Endothelial cell of umbilical vein (primary cell): ENCODE results near the gene NDUFA7. TPM values are rescaled to one million over a fixed set of nuclear protein-coding genes. Genes with fewer than 3 reads are reported as not detected.

ENCODE experiments used
- BruUV-seq: library from RNA; stranded (reverse); fragments of 400-500 nt; replicated peaks from 2 replicates; lab custom pipeline; 2021; lab: Mats Ljungman, UMichigan
- CTCF ChIA-PET: fragments of 300-600, 350-600 bp; sonication (Branson Sonifier 250); formaldehyde crosslinking; loops from one replicate; lab custom pipeline; 2021; ENCODE audit warnings: antibody characterized with exemption, inconsistent platforms; lab: Charles Lee
- POLR2A ChIA-PET: fragments of 300-600, 350-600 bp; sonication (Branson Sonifier 250); formaldehyde crosslinking; loops from one replicate; lab custom pipeline; 2021; ENCODE audit warnings: antibody characterized with exemption, inconsistent platforms; lab: Charles Lee
- DNase-seq: peaks from one replicate; pipeline ENCODE4 v3.0.0-alpha.2; 2011; ENCODE audit warnings: low read depth, low spot score
- FAIRE-seq: peaks from 2 replicates; lab custom pipeline; 2011; peaks lifted over from hg19 to GRCh38; lab: Jason Lieb, UNC
- H2AFZ ChIP-seq: 2 replicates; pipeline ENCODE4 v1.6.0; 2012; ENCODE audit warnings: low read depth, low read length, control low read depth, inconsistent platforms
- H3K27ac ChIP-seq: 2 replicates; pipeline ENCODE4 v1.5.1; 2011; ENCODE audit warnings: low read depth, mild to moderate bottlenecking, control low read depth, low read length, moderate library complexity; ENCODE audit not compliant: insufficient read depth
- H3K27me3 ChIP-seq, 2 experiments: 2 replicates each; pipeline versions ENCODE4 v1.6.0 to v1.6.1; 2011; ENCODE audit warnings: low read length in 2 of 2, mixed read lengths in 1 of 2; ENCODE audit not compliant: control insufficient read depth in 2 of 2, insufficient read depth in 2 of 2
- H3K36me3 ChIP-seq, 2 experiments: 2 replicates in 1 of 2; 3 replicates in 1 of 2; pipeline ENCODE4 v1.5.1; 2011; ENCODE audit warnings: low read length in 2 of 2, mild to moderate bottlenecking in 1 of 2, moderate library complexity in 1 of 2; ENCODE audit not compliant: control insufficient read depth in 2 of 2, insufficient read depth in 2 of 2; ENCODE audit errors: extremely low read depth in 1 of 2
- H3K4me1 ChIP-seq: 3 replicates; pipeline ENCODE4 v1.5.1; 2011; ENCODE audit warnings: mild to moderate bottlenecking, low read length; ENCODE audit not compliant: control insufficient read depth, insufficient read depth; ENCODE audit errors: extremely low read depth
- H3K4me2 ChIP-seq: 2 replicates; pipeline ENCODE4 v1.6.1; 2011; ENCODE audit warnings: low read length, control low read depth, mixed read lengths; ENCODE audit not compliant: insufficient read depth
- H3K4me3 ChIP-seq, 3 experiments: fragments of 200-600 bp in 1 of 3; sonication (generic), shearing (Covaris generic) in 1 of 3; replicated peaks in 1 of 3; 2 replicates each; pipeline ENCODE4 v1.5.1; 2011 to 2016; ENCODE audit warnings: control low read depth in 3 of 3, low read length in 3 of 3, mild to moderate bottlenecking in 2 of 3, inconsistent platforms in 1 of 3, low read depth in 1 of 3, moderate library complexity in 1 of 3; ENCODE audit not compliant: insufficient read depth in 1 of 3
- H3K79me2 ChIP-seq: 2 replicates; pipeline ENCODE4 v1.6.0; 2012; ENCODE audit warnings: low read length, inconsistent platforms; ENCODE audit not compliant: control insufficient read depth, insufficient read depth
- H3K9ac ChIP-seq: replicated peaks from 2 replicates; pipeline ENCODE3; 2011; ENCODE audit warnings: low read length, control low read depth; ENCODE audit not compliant: insufficient read depth; ENCODE audit errors: extremely low read depth
- H3K9me1 ChIP-seq: replicated peaks from 3 replicates; pipeline ENCODE4 v1.6.0; 2011; ENCODE audit warnings: mild to moderate bottlenecking, low read length; ENCODE audit not compliant: control insufficient read depth, insufficient read depth; ENCODE audit errors: extremely low read depth
- H3K9me3 ChIP-seq: replicated peaks from 2 replicates; pipeline ENCODE4 v1.5.1; 2012; ENCODE audit warnings: low read length, inconsistent platforms; ENCODE audit not compliant: control insufficient read depth, insufficient read depth
- H4K20me1 ChIP-seq: replicated peaks from 2 replicates; pipeline ENCODE3; 2011; ENCODE audit warnings: mild to moderate bottlenecking, low read length; ENCODE audit not compliant: control insufficient read depth, insufficient read depth; ENCODE audit errors: extremely low read depth
- EZH2 ChIP-seq: IDR thresholded peaks from 2 replicates; pipeline ENCODE4 v1.6.1; 2012; ENCODE audit warnings: borderline replicate concordance, low read depth, mild to moderate bottlenecking, moderate library complexity, low read length, inconsistent platforms; ENCODE audit not compliant: severe bottlenecking
- MYC ChIP-seq: IDR thresholded peaks from one replicate; pipeline ENCODE4 v1.6.1; 2011; ENCODE audit warnings: mild to moderate bottlenecking, low read depth, low read length
- POLR2A ChIP-seq: IDR thresholded peaks from 2 replicates; pipeline ENCODE4 v1.6.1; 2012; ENCODE audit warnings: low read depth, mild to moderate bottlenecking, control low read depth, low read length
- POLR2AphosphoS5 ChIP-seq: IDR thresholded peaks from 2 replicates; pipeline ENCODE4 v1.6.1; 2012; ENCODE audit warnings: low read depth, mild to moderate bottlenecking, control low read depth, low read length, moderate library complexity; ENCODE audit not compliant: insufficient read depth
- dilution Hi-C: fragments of 300-500 bp; cut with MboI; formaldehyde crosslinking; loops from one replicate; pipeline ENCODE4 v1.15.0; 2019; ENCODE audit warnings: low sequenced_read_pairs; ENCODE audit not compliant: extremely low pct_ligation_motif_present
- intact Hi-C: fragments of 100-400 bp; cut with micrococcal nuclease; formaldehyde crosslinking; loops from one replicate; pipeline ENCODE4 v1.10.0; 2022
- polyA plus RNA-seq, 4 experiments: library from polyadenylated mRNA; depleted of rRNA in 3 of 4; stranded (reverse) in 3 of 4; unstranded in 1 of 4; fragments of >200 nt; gene quantifications; 2 replicates each; pipeline versions ENCODE4 v1.2.1 to v1.2.3, GENCODE V29; 2011 to 2012; ENCODE audit warnings: missing spikeins in 1 of 4
- total RNA-seq: library from RNA; stranded (reverse); gene quantifications from 2 replicates; pipeline ENCODE4 v1.2.3, GENCODE V29; 2021
- TF ChIP-seq, protein P1 (sequence below), 2 donors: IDR thresholded peaks; 1 replicate in 1 of 2; 2 replicates in 1 of 2; pipeline ENCODE4 v1.5.1; 2011; ENCODE audit warnings: low read length in 2 of 2, mild to moderate bottlenecking in 2 of 2, moderate library complexity in 2 of 2, control low read depth in 1 of 2, inconsistent platforms in 1 of 2, low read depth in 1 of 2; ENCODE audit not compliant: insufficient read depth in 1 of 2; ENCODE audit errors: extremely low read depth in 1 of 2
- TF ChIP-seq, protein P2 (sequence below): IDR thresholded peaks from 2 replicates; pipeline ENCODE4 v1.6.1; 2011; ENCODE audit not compliant: insufficient read depth, insufficient read length

NDUFA7 gene
- total and polyA plus RNA-seq, 2 donors (not counting 3 experiments of a cell fraction or from before 2014, with no cell fraction given) = 60.2 to 169 TPM

DNA sequence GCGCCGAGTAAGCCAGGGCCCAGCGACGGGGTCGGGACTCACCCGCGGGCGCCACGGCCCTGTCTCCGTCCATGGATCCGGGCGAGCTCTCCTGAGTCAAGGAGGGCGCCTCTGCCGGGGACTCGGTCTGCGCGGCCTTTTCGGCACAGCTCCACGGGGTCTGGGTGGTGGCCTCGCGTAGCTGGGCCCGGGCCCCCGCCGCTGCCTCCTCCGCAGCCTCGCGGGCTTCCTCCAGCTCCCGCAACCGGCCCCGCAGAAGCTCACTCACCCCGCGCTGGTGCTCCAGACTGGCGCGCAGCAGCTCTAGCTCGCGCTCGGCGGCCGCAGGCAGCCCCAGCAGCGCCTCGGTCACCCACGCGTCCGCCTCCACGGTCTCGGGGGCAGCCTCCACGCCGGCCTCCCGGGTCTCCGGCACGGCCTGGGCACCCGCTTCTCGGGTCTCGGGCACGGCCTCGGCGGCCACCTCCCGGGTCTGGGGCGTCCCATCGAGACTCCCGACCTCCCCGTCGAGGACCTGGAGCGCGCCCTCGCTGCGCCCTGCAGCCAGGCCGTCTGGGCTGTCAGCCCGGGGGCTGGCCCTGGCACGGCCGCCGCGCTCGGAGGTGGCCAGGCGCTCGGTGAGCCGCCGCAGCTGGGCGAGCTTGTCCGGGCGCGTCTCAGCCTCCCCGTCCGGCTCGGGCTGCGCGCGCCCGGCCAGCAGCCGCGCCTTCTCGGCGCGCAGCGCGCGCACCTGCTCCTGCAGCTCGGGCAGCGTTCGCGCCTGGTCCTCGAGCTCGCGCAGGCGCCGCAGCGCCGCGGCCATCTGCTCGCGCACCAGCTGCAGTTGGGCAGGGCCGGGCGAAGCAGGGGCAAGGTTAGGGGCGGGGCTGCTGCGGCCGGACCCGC, 13.5 kb upstream of the NDUFA7 start:
- Histone ChIP-seq H2AFZ (peak overlapping the region; percentile 58), H3K9ac (no peak overlapping the region), H3K4me1 (peaks cover 5% of the 10 kb centered on the region), H3K4me3 (peak overlapping the region in 1 of 3 experiments; percentile 45), H3K4me2 (peak overlapping the region; percentile 49), H3K27me3 (no peaks in the 10 kb centered on the region), H3K9me3 (no peaks in the 10 kb centered on the region), H4K20me1 (no peaks in the 10 kb centered on the region), H3K9me1 (no peaks in the 10 kb centered on the region), H3K27ac (no peak overlapping the region), H3K79me2 (no peaks in the 10 kb centered on the region), H3K36me3 (peaks cover 3 to 18% of the 10 kb centered on the region in 2 experiments)
- no TSS peak for BruUV-seq
- peak; percentile 60 for DNase-seq
- peak; percentile 47 for TF ChIP-seq POLR2AphosphoS5
- no peak for TF ChIP-seq POLR2A
- ChIA-PET CTCF (interaction anchor here (0.9 to 1.6 kb wide), 4 partner anchors 11 to 23 kb away, joined by 3 to 5 read pairs (median 4); no protein-coding TSS in a partner anchor), POLR2A (interaction anchor here (1.3 kb wide), 1 partner anchor 14 kb away, joined by 3 read pairs; the partner anchor contains the start of genes NDUFA7 and RPS28)
- intact Hi-C loops (no loop called here), dilution Hi-C loops (no loop called here)
- peak; percentile 59 for FAIRE-seq

DNA sequence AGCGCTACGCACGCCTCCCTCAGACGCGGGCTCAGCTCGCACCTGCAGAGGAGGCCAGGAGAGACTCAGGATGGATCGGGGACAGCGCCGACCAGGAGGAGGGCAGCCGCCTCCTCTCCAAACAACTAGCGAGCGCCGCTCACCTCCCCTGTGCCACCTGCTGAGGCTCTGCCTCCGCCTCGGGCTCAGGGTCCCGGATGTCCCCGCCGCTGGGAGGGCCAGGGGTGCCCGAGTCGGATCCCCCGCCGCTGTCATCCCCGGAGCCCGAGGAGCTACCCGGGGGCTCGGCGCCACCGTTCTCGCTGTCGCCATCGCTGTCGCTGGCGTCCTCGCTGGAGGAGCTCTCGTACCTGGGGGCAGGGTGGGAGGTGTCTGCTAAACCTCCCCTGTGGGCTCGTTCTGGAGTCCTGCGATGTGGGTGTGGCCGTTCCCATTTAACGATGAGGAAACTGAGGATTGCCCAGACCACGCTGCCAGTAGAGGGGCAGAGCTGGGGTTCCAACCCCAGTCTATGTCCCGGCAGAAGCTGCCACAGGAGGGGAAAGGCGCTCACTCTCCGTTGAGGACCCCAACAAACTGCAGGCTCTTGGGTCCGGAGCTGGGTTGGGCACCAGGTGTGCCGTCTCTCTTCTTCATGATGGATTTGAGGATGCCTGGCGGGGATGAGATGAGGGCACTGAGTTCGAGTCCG, 12.7 kb upstream of the NDUFA7 start:
- FAIRE-seq (no peak), DNase-seq (no peak)
- no peak overlapping the region for H3K9ac ChIP-seq
- TF ChIP-seq, protein P1, sequence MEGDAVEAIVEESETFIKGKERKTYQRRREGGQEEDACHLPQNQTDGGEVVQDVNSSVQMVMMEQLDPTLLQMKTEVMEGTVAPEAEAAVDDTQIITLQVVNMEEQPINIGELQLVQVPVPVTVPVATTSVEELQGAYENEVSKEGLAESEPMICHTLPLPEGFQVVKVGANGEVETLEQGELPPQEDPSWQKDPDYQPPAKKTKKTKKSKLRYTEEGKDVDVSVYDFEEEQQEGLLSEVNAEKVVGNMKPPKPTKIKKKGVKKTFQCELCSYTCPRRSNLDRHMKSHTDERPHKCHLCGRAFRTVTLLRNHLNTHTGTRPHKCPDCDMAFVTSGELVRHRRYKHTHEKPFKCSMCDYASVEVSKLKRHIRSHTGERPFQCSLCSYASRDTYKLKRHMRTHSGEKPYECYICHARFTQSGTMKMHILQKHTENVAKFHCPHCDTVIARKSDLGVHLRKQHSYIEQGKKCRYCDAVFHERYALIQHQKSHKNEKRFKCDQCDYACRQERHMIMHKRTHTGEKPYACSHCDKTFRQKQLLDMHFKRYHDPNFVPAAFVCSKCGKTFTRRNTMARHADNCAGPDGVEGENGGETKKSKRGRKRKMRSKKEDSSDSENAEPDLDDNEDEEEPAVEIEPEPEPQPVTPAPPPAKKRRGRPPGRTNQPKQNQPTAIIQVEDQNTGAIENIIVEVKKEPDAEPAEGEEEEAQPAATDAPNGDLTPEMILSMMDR (IDR thresholded peaks at IDR 0.05; ENCODE audit: extremely low read depth in 1 of 2, insufficient read depth in 1 of 2, low read depth in 1 of 2, low read length in 2 of 2) = no peak
- TF ChIP-seq EZH2 = no peak
- TF ChIP-seq MYC = no peak
- no peak for TF ChIP-seq POLR2A
- TF ChIP-seq, protein P2, sequence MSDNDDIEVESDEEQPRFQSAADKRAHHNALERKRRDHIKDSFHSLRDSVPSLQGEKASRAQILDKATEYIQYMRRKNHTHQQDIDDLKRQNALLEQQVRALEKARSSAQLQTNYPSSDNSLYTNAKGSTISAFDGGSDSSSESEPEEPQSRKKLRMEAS = no peak
- dilution Hi-C loops = no loop called here
- CTCF ChIA-PET = interaction anchor here (1.6 kb wide), 1 partner anchor 10 kb away, joined by 3 read pairs; no protein-coding TSS in a partner anchor
- no peak overlapping the region for H3K4me2 ChIP-seq
- no peaks in the 10 kb centered on the region for H3K79me2 ChIP-seq
- peaks cover 3 to 18% of the 10 kb centered on the region in 2 experiments for H3K36me3 ChIP-seq
- H3K27me3 ChIP-seq = no peaks in the 10 kb centered on the region
- BruUV-seq = no TSS peak
- no peak overlapping the region for H3K27ac ChIP-seq
- H3K4me3 ChIP-seq = no peak overlapping the region
- H3K9me1 ChIP-seq = no peaks in the 10 kb centered on the region
- H4K20me1 ChIP-seq = no peaks in the 10 kb centered on the region
- H3K9me3 ChIP-seq = no peaks in the 10 kb centered on the region
- H2AFZ ChIP-seq = no peak overlapping the region
- H3K4me1 ChIP-seq = peaks cover 5% of the 10 kb centered on the region
- POLR2A ChIA-PET = interaction anchor here (1.3 kb wide), 1 partner anchor 13 kb away, joined by 3 read pairs; the partner anchor contains the start of genes NDUFA7 and RPS28
- intact Hi-C loops = no loop called here
